ENCODE data around the gene EN1.

Gene EN1

DNA sequence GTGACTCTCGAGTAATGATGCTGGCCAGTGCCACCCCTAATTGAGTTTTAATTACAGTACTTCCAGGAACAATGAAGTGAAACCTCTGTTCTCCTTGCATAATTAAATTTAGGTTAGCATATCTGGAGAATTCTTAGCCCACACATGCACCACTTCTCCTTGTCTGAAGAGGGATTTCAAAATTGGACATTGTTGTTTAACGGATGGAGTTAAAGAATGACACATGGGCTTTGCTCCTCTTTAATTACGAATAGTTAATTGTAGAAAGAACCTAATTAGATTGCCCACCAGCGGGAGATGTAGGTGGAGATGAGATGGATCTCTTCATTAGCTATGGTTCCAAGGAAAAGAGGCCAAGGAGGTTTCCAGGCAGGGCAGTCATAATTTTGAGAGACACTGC is 33.1 kb upstream of the EN1 start:
- H3K4me3 ChIP-seq (replicated peaks; ENCODE audit: low read depth, low read length), result no peak overlapping the region
- TF ChIP-seq, protein P1, sequence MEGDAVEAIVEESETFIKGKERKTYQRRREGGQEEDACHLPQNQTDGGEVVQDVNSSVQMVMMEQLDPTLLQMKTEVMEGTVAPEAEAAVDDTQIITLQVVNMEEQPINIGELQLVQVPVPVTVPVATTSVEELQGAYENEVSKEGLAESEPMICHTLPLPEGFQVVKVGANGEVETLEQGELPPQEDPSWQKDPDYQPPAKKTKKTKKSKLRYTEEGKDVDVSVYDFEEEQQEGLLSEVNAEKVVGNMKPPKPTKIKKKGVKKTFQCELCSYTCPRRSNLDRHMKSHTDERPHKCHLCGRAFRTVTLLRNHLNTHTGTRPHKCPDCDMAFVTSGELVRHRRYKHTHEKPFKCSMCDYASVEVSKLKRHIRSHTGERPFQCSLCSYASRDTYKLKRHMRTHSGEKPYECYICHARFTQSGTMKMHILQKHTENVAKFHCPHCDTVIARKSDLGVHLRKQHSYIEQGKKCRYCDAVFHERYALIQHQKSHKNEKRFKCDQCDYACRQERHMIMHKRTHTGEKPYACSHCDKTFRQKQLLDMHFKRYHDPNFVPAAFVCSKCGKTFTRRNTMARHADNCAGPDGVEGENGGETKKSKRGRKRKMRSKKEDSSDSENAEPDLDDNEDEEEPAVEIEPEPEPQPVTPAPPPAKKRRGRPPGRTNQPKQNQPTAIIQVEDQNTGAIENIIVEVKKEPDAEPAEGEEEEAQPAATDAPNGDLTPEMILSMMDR (IDR thresholded peaks at IDR 0.05; ENCODE audit: low read length, missing control alignments), result no peak
- DNase-seq (ENCODE audit: low read depth), result no peak

DNA sequence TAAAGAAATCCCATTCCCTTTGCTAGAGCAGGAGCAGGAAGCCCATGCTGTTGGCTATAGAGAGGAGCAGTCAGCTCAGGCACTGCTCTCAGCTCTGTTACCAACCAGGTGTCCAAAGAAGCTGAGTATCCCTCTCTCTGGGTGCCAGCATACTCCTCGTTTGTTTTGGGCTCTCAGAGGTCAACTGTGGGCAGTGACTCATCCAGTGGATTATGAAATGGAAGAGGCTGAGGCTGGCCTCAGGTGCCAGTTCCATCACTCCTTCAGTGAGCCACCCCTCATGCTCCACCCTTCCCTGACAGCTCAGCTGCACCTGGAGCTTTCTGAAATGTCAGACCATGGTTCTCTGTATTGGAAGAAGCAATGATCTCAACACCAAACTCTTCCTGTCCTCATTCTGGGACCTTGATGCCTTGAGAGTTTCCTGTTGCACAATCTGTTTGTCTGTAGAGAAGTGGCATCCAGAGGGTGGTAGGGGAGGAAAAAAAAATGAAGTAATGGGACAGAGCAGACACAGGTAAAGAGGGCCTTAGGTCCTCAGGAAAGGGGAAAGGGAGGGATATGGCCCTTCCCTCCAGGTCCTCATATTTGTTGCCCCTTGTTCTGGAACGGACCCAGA is 31.2 kb upstream of the EN1 start:
- TF ChIP-seq, protein P1 (IDR thresholded peaks at IDR 0.05; ENCODE audit: low read length, missing control alignments), result no peak
- H3K4me3 ChIP-seq (replicated peaks; ENCODE audit: low read depth, low read length), result no peak overlapping the region
- no peak for DNase-seq (ENCODE audit: low read depth)

DNA sequence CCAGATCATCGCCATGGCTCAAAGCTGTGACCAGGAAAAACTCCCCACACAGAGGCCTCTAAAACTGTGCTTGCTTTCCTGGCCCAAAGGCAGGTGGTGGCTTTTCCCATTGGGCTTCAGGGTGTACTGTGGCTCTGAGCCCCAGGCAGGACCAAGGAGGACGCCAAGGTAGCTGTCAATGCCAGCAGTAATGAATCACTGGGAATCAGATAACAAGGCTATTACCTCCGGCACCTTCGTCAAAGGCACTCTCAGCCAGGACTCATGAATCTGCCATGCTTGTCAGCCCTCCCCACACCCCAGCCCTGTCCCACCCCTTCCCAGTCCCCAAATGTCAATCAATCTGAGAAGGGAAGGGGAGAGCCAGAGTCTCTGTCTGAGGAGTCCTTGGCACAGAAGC is 27.9 kb upstream of the EN1 start:
- no peak for DNase-seq (ENCODE audit: low read depth)

DNA sequence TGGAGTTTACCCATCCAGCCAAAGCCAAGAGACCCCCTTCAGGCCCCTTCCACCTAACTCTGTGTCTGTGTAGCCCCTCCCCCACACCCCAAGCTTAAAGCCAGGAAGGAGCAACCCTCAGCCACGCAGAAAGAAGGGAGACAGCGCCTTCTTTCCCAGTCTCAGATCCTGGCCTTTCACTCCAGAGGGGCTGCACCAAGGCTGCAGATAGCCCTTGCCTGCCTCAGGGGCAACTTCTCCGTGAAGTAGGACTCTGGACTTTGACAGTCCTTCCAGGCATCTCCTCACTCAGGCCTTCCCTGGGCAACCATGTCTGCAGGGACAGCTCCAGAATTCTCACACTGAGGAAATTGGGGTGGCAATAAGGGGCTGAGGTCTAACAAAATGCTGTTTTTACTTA is 26.9 kb upstream of the EN1 start:
- TF ChIP-seq, protein P1 (IDR thresholded peaks at IDR 0.05; ENCODE audit: low read length, missing control alignments), result no peak
- DNase-seq (ENCODE audit: low read depth), result no peak
- H3K4me3 ChIP-seq (replicated peaks; ENCODE audit: low read depth, low read length), result no peak overlapping the region

More for the DNA sequence above, 27.9 kb upstream of the EN1 start:
- TF ChIP-seq, protein P1 (IDR thresholded peaks at IDR 0.05; ENCODE audit: low read length, missing control alignments), result no peak
- H3K4me3 ChIP-seq (replicated peaks; ENCODE audit: low read depth, low read length), result no peak overlapping the region

DNA sequence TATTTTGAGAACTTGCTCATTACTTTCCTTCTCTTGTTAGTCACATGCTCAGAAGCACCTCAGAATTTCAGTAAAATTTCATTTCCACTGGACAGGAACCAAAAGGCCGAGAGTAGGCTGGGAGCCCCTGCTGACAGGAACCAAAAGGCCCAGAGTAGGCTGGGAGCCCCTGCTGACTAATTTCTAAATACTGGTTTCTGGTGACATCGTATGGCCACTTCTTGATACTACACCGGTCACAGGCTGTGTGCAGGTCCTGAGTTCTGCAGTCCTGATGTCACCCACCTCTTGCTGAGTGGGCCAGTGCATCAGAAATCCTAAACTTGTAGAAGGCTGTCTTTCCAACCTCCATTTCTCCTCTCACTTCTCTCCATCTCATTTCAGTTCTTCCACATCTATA is 17.7 kb upstream of the EN1 start:
- TF ChIP-seq, protein P1 (IDR thresholded peaks at IDR 0.05; ENCODE audit: low read length, missing control alignments), result peak; percentile 64
- peak; percentile 71 for DNase-seq (ENCODE audit: low read depth)

DNA sequence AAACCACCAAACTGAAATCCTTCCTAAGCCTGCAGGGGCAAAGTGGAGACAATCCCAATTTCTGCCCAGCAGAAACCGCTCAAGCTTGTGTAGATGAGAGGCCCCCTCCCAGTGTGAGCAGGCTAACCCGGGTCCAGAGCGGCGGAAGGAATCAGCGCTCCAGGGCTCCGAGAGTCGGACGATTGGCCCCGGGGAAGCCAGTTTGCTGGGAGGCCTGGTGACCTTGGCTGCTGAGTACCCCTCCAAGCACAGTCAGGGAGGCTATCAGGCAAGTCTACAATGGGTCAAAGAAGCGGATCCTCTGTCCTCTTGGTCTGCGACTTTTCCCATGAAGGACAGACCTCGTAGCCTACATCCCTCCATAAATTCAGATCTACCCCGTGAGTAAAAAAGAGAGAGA is 16.8 kb upstream of the EN1 start:
- TF ChIP-seq, protein P1 (IDR thresholded peaks at IDR 0.05; ENCODE audit: low read length, missing control alignments), result no peak
- DNase-seq (ENCODE audit: low read depth), result no peak

More for the DNA sequence above, 17.7 kb upstream of the EN1 start:
- no peak overlapping the region for H3K4me3 ChIP-seq (replicated peaks; ENCODE audit: low read depth, low read length)

DNA sequence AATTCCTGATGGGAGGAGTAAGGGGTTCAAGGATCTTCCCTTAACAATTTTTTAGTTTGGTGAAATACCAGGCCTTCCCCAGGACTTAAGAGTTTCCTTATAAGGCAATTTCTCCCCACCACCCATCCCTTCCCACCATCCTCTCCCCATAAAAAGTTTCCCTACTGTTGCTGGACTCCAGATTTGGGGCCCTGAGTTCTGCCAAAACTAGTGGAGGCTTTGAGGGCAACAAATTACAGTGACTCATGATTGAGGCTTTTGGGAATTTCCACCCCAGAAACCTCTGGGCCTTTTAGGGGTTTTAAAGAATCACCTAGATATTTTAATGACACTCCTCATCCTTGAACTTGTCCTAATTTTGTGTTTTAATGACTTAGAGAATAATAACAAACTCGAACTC is 14.3 kb upstream of the EN1 start:
- TF ChIP-seq, protein P1 (IDR thresholded peaks at IDR 0.05; ENCODE audit: low read length, missing control alignments), result no peak
- H3K4me3 ChIP-seq (replicated peaks; ENCODE audit: low read depth, low read length), result no peak overlapping the region
- DNase-seq (ENCODE audit: low read depth), result no peak

More for the DNA sequence above, 16.8 kb upstream of the EN1 start:
- no peak overlapping the region for H3K4me3 ChIP-seq (replicated peaks; ENCODE audit: low read depth, low read length)
